HCT116 (cell line): ENCODE measurements around the gene COL28A1. TPM values are rescaled to one million over a fixed set of nuclear protein-coding genes. Genes with fewer than 3 reads are reported as not detected.

Experiments used
- ATAC-seq: fragments of 200-7000 bp; cut with Tn5 transposase; 2 replicates; pipeline ENCODE4 v1.9.1; 2020; ENCODE audit warnings: mild to moderate bottlenecking, moderate library complexity
- BruUV-seq: library from RNA; stranded (reverse); fragments of 400-500 nt; replicated peaks from 2 replicates; lab custom pipeline; 2021; lab: Mats Ljungman, UMichigan
- CTCF ChIA-PET: fragments of 300-600 bp; sonication (Branson Sonifier 250); formaldehyde crosslinking; loops from one replicate; lab custom pipeline; 2021; ENCODE audit warnings: antibody characterized with exemption; lab: Charles Lee
- POLR2A ChIA-PET: fragments of 300-600, 350-600 bp; sonication (Branson Sonifier 250); formaldehyde crosslinking; loops from one replicate; lab custom pipeline; 2021; ENCODE audit warnings: antibody characterized with exemption; lab: Charles Lee
- RAD21 ChIA-PET, 2 experiments: fragments of 300-600 bp; sonication (Branson Sonifier 250); formaldehyde crosslinking; loops; one replicate each; lab custom pipeline; 2023; ENCODE audit warnings: low total read pairs in 2 of 2; ENCODE audit not compliant: uncharacterized antibody in 2 of 2, unreplicated experiment in 2 of 2, low non-redundant PET in 1 of 2; lab: Charles Lee
- DNase-seq: peaks from one replicate; pipeline ENCODE4 v3.0.0-alpha.2; 2010; ENCODE audit warnings: low read depth, low spot score
- H2AFZ ChIP-seq: fragments of 200-600 bp; shearing (Covaris generic), sonication (generic); 2 replicates; pipeline ENCODE4 v1.6.1; 2017; ENCODE audit warnings: low read depth, mixed run types, mixed read lengths, antibody characterized with exemption, low read length; ENCODE audit not compliant: poor library complexity, severe bottlenecking
- H3K27ac ChIP-seq: 2 replicates; pipeline ENCODE4 v1.5.1; 2012; ENCODE audit warnings: low read depth, low read length
- H3K27me3 ChIP-seq: fragments of 200-600 bp; sonication (generic); 2 replicates; pipeline ENCODE4 v1.6.1; 2016; ENCODE audit warnings: mixed run types, low read length, mixed read lengths; ENCODE audit not compliant: insufficient read depth
- H3K36me3 ChIP-seq, 2 experiments: fragments of 200-500 bp in 1 of 2; fragments of 200-600 bp in 1 of 2; sonication (Bioruptor generic) in 1 of 2; sonication (generic) in 1 of 2; 2 replicates each; pipeline versions ENCODE4 v1.5.1 to v1.6.1; 2014 to 2016; ENCODE audit warnings: low read length in 2 of 2, inconsistent platforms in 1 of 2, mixed read lengths in 1 of 2, mixed run types in 1 of 2; ENCODE audit not compliant: insufficient read depth in 2 of 2, control insufficient read depth in 1 of 2
- H3K4me1 ChIP-seq, 2 experiments: fragments of 200-600 bp in 1 of 2; sonication (generic) in 1 of 2; 2 replicates each; pipeline versions ENCODE4 v1.5.1 to v1.6.1; 2012 to 2017; ENCODE audit warnings: low read length in 2 of 2, inconsistent platforms in 1 of 2, mild to moderate bottlenecking in 1 of 2, mixed read lengths in 1 of 2, mixed run types in 1 of 2, moderate library complexity in 1 of 2; ENCODE audit not compliant: insufficient read depth in 2 of 2, control insufficient read depth in 1 of 2
- H3K4me2 ChIP-seq: fragments of 200-600 bp; sonication (generic); 2 replicates; pipeline ENCODE4 v1.6.1; 2017; ENCODE audit warnings: mixed run types, low read length, mixed read lengths
- H3K4me3 ChIP-seq, 2 experiments: fragments of 200-600 bp in 1 of 2; sonication (generic) in 1 of 2; replicated peaks in 1 of 2; 2 replicates each; pipeline ENCODE4 v1.5.1; 2011 to 2016; ENCODE audit warnings: low read length in 2 of 2, control low read depth in 1 of 2, low read depth in 1 of 2, mild to moderate bottlenecking in 1 of 2, mixed read lengths in 1 of 2, mixed run types in 1 of 2
- H3K79me2 ChIP-seq: fragments of 200-600 bp; sonication (generic); 2 replicates; pipeline ENCODE4 v1.6.1; 2017; ENCODE audit warnings: mild to moderate bottlenecking, mixed run types, low read length, moderate library complexity, mixed read lengths; ENCODE audit not compliant: insufficient read depth
- H3K9ac ChIP-seq: fragments of 200-600 bp; sonication (generic); 2 replicates; pipeline ENCODE4 v1.6.1; 2016; ENCODE audit warnings: low read length, mixed read lengths
- H3K9me2 ChIP-seq: fragments of 200-600 bp; sonication (generic), shearing (Covaris generic); 2 replicates; pipeline ENCODE4 v1.6.1; 2017; ENCODE audit warnings: mixed run types, mild to moderate bottlenecking, moderate library complexity; ENCODE audit not compliant: insufficient read depth
- H3K9me3 ChIP-seq, 2 experiments: fragments of 200-500 bp in 1 of 2; fragments of 200-600 bp in 1 of 2; sonication (Bioruptor generic) in 1 of 2; sonication (generic) in 1 of 2; 2 replicates each; pipeline ENCODE4 v1.6.1; 2014 to 2017; ENCODE audit warnings: low read length in 2 of 2, mixed read lengths in 2 of 2, inconsistent platforms in 1 of 2, low read depth in 1 of 2, mild to moderate bottlenecking in 1 of 2, mixed run types in 1 of 2, moderate library complexity in 1 of 2; ENCODE audit not compliant: control insufficient read depth in 1 of 2, insufficient read depth in 1 of 2
- H4K20me1 ChIP-seq: fragments of 200-600 bp; sonication (generic), shearing (Covaris generic); 2 replicates; pipeline ENCODE4 v1.6.1; 2017; ENCODE audit warnings: mixed run types, mild to moderate bottlenecking, moderate library complexity; ENCODE audit not compliant: insufficient read depth
- CBX3 ChIP-seq: IDR thresholded peaks from 2 replicates; pipeline ENCODE4 v1.6.1; 2012; ENCODE audit warnings: low read depth
- CTCF ChIP-seq, 3 experiments: fragments of 200-600 bp in 1 of 3; sonication (generic) in 1 of 3; IDR thresholded peaks in 2 of 3; conservative IDR thresholded peaks in 1 of 3; 2 replicates each; pipeline ENCODE4 v1.5.1; 2012 to 2017; ENCODE audit warnings: low read depth in 2 of 3, low read length in 2 of 3, antibody characterized with exemption in 1 of 3, borderline replicate concordance in 1 of 3, control low read depth in 1 of 3, mild to moderate bottlenecking in 1 of 3, mixed read lengths in 1 of 3, mixed run types in 1 of 3, moderate library complexity in 1 of 3; ENCODE audit not compliant: insufficient read depth in 1 of 3
- EGR1 ChIP-seq: IDR thresholded peaks from 2 replicates; pipeline ENCODE4 v1.6.1; 2012; ENCODE audit warnings: low read depth
- ELF1 ChIP-seq: IDR thresholded peaks from 2 replicates; pipeline ENCODE4 v1.6.1; 2012; ENCODE audit warnings: low read depth, borderline replicate concordance
- EZH2 ChIP-seq: fragments of 200-600 bp; sonication (generic); IDR thresholded peaks from 2 replicates; pipeline ENCODE4 v1.6.1; 2017; ENCODE audit warnings: antibody characterized with exemption, mixed run types
- JUND ChIP-seq: IDR thresholded peaks from 2 replicates; pipeline ENCODE4 v1.6.1; 2012
- MAX ChIP-seq: IDR thresholded peaks from 2 replicates; pipeline ENCODE4 v1.6.1; 2012
- POLR2A ChIP-seq: IDR thresholded peaks from 2 replicates; pipeline ENCODE4 v1.7.0; 2011; ENCODE audit warnings: borderline replicate concordance; ENCODE audit not compliant: insufficient read depth, insufficient read length; ENCODE audit errors: extremely low read depth
- POLR2AphosphoS5 ChIP-seq: IDR thresholded peaks from 2 replicates; pipeline ENCODE4 v1.6.1; 2011; ENCODE audit warnings: mild to moderate bottlenecking, low read depth, low read length, moderate library complexity
- RAD21 ChIP-seq: IDR thresholded peaks from 2 replicates; pipeline ENCODE4 v1.6.1; 2012; ENCODE audit warnings: low read depth, mild to moderate bottlenecking
- REST ChIP-seq: IDR thresholded peaks from 2 replicates; pipeline ENCODE4 v1.6.1; 2012; ENCODE audit warnings: low read depth
- SIN3A ChIP-seq: IDR thresholded peaks from 2 replicates; pipeline ENCODE4 v1.6.1; 2012; ENCODE audit warnings: low read depth
- SP1 ChIP-seq: IDR thresholded peaks from 2 replicates; pipeline ENCODE4 v1.6.1; 2012; ENCODE audit warnings: low read depth
- TCF7L2 ChIP-seq: IDR thresholded peaks from 2 replicates; pipeline ENCODE4 v1.7.0; 2011; ENCODE audit warnings: borderline replicate concordance, inconsistent platforms; ENCODE audit not compliant: insufficient read depth, insufficient read length; ENCODE audit errors: extremely low read depth
- ZBTB33 ChIP-seq: IDR thresholded peaks from 2 replicates; pipeline ENCODE4 v1.6.1; 2011; ENCODE audit warnings: mild to moderate bottlenecking, low read length, moderate library complexity; ENCODE audit not compliant: insufficient replicate concordance; ENCODE audit errors: extremely low read depth
- ZNF274 ChIP-seq: fragments of 200-500 bp; sonication (Bioruptor generic); IDR thresholded peaks from 2 replicates; pipeline ENCODE4 v1.6.1; 2014; ENCODE audit warnings: mild to moderate bottlenecking, low read depth, low read length, inconsistent platforms
- intact Hi-C: fragments of 100-400 bp; cut with micrococcal nuclease; formaldehyde crosslinking; loops from 2 replicates; pipeline ENCODE4 v1.10.0; 2022
- total RNA-seq: library from RNA; stranded (reverse); gene quantifications from one replicate; pipeline ENCODE4 v1.2.1, GENCODE V29; 2021; ENCODE audit not compliant: unreplicated experiment

COL28A1 gene
- total RNA-seq, 1 experiment from 2014 or later: 0.12 TPM

- no peak for TF ChIP-seq ZBTB33
- TF ChIP-seq POLR2AphosphoS5: no peak
- no peak for TF ChIP-seq SIN3A
- TF ChIP-seq ZNF274: no peak
- no peak for TF ChIP-seq ELF1
- TF ChIP-seq CTCF (IDR thresholded peaks at IDR 0.05 in 2 of 3, conservative IDR thresholded peaks at IDR 0.05 in 1 of 3; ENCODE audit: borderline replicate concordance in 1 of 3, insufficient read depth in 1 of 3, low read depth in 2 of 3, low read length in 2 of 3): no peak
- TF ChIP-seq CBX3: no peak
These were observed 183.8 kb downstream of the COL28A1 start (continued) for GRCh38 chr7:7351832-7352231.

GRCh38 chr7:7351156-7351555 lies 184.5 kb downstream of the COL28A1 start:
- Histone ChIP-seq H3K36me3 (no peaks in the 10 kb centered on the region), H3K4me2 (no peak overlapping the region), H3K4me3 (no peak overlapping the region), H3K9me2 (no peaks in the 10 kb centered on the region), H3K9me3 (no peaks in the 10 kb centered on the region), H3K9ac (no peak overlapping the region), H2AFZ (no peak overlapping the region), H4K20me1 (no peaks in the 10 kb centered on the region), H3K27ac (no peak overlapping the region), H3K4me1 (peaks cover 7 to 13% of the 10 kb centered on the region in 2 experiments), H3K79me2 (no peaks in the 10 kb centered on the region), H3K27me3 (no peaks in the 10 kb centered on the region)
- RAD21 ChIA-PET: no interaction called here
- ATAC-seq (no peak), DNase-seq (no peak)
- POLR2A ChIA-PET: no interaction called here
- intact Hi-C loops: loop anchor here (5.0 kb wide), 2 partner anchors 169 to 249 kb away; partner anchors contain the start of gene C1GALT1
- CTCF ChIA-PET: no interaction called here
- no TSS peak for BruUV-seq
- TF ChIP-seq TCF7L2: no peak
- TF ChIP-seq JUND: no peak
- no peak for TF ChIP-seq REST
- no peak for TF ChIP-seq EZH2
- TF ChIP-seq POLR2A: no peak
- TF ChIP-seq ZBTB33: no peak
- TF ChIP-seq SP1: no peak
- no peak for TF ChIP-seq EGR1
- no peak for TF ChIP-seq ELF1
- no peak for TF ChIP-seq SIN3A
- no peak for TF ChIP-seq MAX
- TF ChIP-seq RAD21: no peak
